K562 (cell line): Measurements from ENCODE around the gene KBTBD12. TPM values are rescaled to one million over a fixed set of nuclear protein-coding genes. Genes with fewer than 3 reads are reported as not detected.

Source experiments
- ARNT ChIP-seq, 2 experiments: fragments of 450-650 bp; IDR thresholded peaks; 2 replicates each; pipeline ENCODE4 v1.6.1; 2016; ENCODE audit warnings: mild to moderate bottlenecking in 1 of 2
- EP400 ChIP-seq: fragments of 450-650 bp; IDR thresholded peaks from 2 replicates; pipeline ENCODE4 v1.6.1; 2017; ENCODE audit warnings: antibody characterized with exemption, mild to moderate bottlenecking, moderate library complexity
- IRF9 ChIP-seq: fragments of 450-650 bp; IDR thresholded peaks from 2 replicates; pipeline ENCODE4 v1.6.1; 2016; ENCODE audit warnings: missing biosample characterization, missing genetic modification characterization
- NR2F6 ChIP-seq: fragments of 450-650 bp; formaldehyde crosslinking; IDR thresholded peaks from 2 replicates; pipeline ENCODE4 v1.4.0; 2020; ENCODE audit warnings: mild to moderate bottlenecking
- PHF8 ChIP-seq: fragments of 200-600 bp; sonication (generic); IDR thresholded peaks from 2 replicates; pipeline ENCODE4 v1.6.1; 2012; ENCODE audit warnings: mixed run types, mild to moderate bottlenecking, inconsistent platforms, low read length, moderate library complexity, borderline replicate concordance
- POU5F1 ChIP-seq: fragments of 150-350 bp; IDR thresholded peaks from 2 replicates; pipeline ENCODE4 v1.6.1; 2014; ENCODE audit warnings: borderline replicate concordance, low read length, low read depth, mild to moderate bottlenecking; ENCODE audit not compliant: partially characterized antibody
- SETDB1 ChIP-seq: IDR thresholded peaks from one replicate; pipeline ENCODE4 v1.6.1; 2012; ENCODE audit warnings: low read length, control low read depth, inconsistent platforms
- XRCC5 ChIP-seq: fragments of 200-400 bp; formaldehyde crosslinking; IDR thresholded peaks from 2 replicates; pipeline ENCODE4 v1.6.1; 2017; ENCODE audit warnings: low read depth, mild to moderate bottlenecking, low read length
- ZFX ChIP-seq: sonication (generic); formaldehyde crosslinking; IDR thresholded peaks from 2 replicates; pipeline ENCODE4 v1.8.0; 2022; ENCODE audit warnings: mild to moderate bottlenecking, missing genetic modification reagents, moderate library complexity
- ZNF140 ChIP-seq: fragments of 250-450 bp; sonication (Bioruptor Pico); IDR thresholded peaks from 2 replicates; pipeline ENCODE4 v1.8.0; 2021; ENCODE audit warnings: moderate library complexity, mild to moderate bottlenecking, inconsistent platforms
- ZNF324 ChIP-seq: fragments of 250-450 bp; sonication (Bioruptor Pico); IDR thresholded peaks from 2 replicates; pipeline ENCODE4 v1.4.0; 2020; ENCODE audit warnings: mild to moderate bottlenecking
- polyA plus RNA-seq, 8 experiments: library from polyadenylated mRNA; depleted of rRNA in 4 of 8; stranded (reverse) in 5 of 8; unstranded in 3 of 8; fragments of >200 nt; fragmentation: Nextera tagmentation in 2 of 8; fragmentation: Illumina TruSeq in 1 of 8; extraction: Ambion mirVana in 2 of 8; extraction: Trizol in 1 of 8; gene quantifications; 2 replicates each; pipeline versions ENCODE4 v1.2.1 to v1.2.3, GENCODE V29; 2011 to 2014; ENCODE audit warnings: inconsistent platforms in 1 of 8, missing spikeins in 1 of 8
- total RNA-seq, 7 experiments: library from RNA; depleted of rRNA in 6 of 7; stranded (reverse); fragments of >200 nt in 6 of 7; fragmentation: Illumina TruSeq in 2 of 7; extraction: Trizol in 2 of 7; gene quantifications; 2 replicates each; pipeline versions ENCODE4 v1.2.1 to v1.2.3, GENCODE V29; 2011 to 2021; ENCODE audit warnings: low replicate concordance in 1 of 7
- TF ChIP-seq, protein P1 (sequence below): fragments of 450-650 bp; IDR thresholded peaks from 2 replicates; pipeline ENCODE4 v1.6.1; 2016; ENCODE audit warnings: mild to moderate bottlenecking, moderate library complexity
- TF ChIP-seq, protein P2 (sequence below), 2 experiments: fragments of 450-650 bp in 1 of 2; sonication (generic) in 1 of 2; formaldehyde crosslinking in 1 of 2; IDR thresholded peaks in 1 of 2; conservative IDR thresholded peaks in 1 of 2; 2 replicates each; pipeline versions ENCODE4 v1.6.1 to v1.8.1; 2016 to 2023; ENCODE audit warnings: mild to moderate bottlenecking in 2 of 2, moderate library complexity in 2 of 2, inconsistent platforms in 1 of 2, missing genetic modification reagents in 1 of 2

The KBTBD12 gene
- total and polyA plus RNA-seq, 9 of the 15 experiments (the other 6 are each of a cell fraction or from before 2014, with no cell fraction given): not detected

GRCh38 chr3:128009952-128010846, 95.2 kb downstream of the KBTBD12 start (continued):
- TF ChIP-seq, protein P1, sequence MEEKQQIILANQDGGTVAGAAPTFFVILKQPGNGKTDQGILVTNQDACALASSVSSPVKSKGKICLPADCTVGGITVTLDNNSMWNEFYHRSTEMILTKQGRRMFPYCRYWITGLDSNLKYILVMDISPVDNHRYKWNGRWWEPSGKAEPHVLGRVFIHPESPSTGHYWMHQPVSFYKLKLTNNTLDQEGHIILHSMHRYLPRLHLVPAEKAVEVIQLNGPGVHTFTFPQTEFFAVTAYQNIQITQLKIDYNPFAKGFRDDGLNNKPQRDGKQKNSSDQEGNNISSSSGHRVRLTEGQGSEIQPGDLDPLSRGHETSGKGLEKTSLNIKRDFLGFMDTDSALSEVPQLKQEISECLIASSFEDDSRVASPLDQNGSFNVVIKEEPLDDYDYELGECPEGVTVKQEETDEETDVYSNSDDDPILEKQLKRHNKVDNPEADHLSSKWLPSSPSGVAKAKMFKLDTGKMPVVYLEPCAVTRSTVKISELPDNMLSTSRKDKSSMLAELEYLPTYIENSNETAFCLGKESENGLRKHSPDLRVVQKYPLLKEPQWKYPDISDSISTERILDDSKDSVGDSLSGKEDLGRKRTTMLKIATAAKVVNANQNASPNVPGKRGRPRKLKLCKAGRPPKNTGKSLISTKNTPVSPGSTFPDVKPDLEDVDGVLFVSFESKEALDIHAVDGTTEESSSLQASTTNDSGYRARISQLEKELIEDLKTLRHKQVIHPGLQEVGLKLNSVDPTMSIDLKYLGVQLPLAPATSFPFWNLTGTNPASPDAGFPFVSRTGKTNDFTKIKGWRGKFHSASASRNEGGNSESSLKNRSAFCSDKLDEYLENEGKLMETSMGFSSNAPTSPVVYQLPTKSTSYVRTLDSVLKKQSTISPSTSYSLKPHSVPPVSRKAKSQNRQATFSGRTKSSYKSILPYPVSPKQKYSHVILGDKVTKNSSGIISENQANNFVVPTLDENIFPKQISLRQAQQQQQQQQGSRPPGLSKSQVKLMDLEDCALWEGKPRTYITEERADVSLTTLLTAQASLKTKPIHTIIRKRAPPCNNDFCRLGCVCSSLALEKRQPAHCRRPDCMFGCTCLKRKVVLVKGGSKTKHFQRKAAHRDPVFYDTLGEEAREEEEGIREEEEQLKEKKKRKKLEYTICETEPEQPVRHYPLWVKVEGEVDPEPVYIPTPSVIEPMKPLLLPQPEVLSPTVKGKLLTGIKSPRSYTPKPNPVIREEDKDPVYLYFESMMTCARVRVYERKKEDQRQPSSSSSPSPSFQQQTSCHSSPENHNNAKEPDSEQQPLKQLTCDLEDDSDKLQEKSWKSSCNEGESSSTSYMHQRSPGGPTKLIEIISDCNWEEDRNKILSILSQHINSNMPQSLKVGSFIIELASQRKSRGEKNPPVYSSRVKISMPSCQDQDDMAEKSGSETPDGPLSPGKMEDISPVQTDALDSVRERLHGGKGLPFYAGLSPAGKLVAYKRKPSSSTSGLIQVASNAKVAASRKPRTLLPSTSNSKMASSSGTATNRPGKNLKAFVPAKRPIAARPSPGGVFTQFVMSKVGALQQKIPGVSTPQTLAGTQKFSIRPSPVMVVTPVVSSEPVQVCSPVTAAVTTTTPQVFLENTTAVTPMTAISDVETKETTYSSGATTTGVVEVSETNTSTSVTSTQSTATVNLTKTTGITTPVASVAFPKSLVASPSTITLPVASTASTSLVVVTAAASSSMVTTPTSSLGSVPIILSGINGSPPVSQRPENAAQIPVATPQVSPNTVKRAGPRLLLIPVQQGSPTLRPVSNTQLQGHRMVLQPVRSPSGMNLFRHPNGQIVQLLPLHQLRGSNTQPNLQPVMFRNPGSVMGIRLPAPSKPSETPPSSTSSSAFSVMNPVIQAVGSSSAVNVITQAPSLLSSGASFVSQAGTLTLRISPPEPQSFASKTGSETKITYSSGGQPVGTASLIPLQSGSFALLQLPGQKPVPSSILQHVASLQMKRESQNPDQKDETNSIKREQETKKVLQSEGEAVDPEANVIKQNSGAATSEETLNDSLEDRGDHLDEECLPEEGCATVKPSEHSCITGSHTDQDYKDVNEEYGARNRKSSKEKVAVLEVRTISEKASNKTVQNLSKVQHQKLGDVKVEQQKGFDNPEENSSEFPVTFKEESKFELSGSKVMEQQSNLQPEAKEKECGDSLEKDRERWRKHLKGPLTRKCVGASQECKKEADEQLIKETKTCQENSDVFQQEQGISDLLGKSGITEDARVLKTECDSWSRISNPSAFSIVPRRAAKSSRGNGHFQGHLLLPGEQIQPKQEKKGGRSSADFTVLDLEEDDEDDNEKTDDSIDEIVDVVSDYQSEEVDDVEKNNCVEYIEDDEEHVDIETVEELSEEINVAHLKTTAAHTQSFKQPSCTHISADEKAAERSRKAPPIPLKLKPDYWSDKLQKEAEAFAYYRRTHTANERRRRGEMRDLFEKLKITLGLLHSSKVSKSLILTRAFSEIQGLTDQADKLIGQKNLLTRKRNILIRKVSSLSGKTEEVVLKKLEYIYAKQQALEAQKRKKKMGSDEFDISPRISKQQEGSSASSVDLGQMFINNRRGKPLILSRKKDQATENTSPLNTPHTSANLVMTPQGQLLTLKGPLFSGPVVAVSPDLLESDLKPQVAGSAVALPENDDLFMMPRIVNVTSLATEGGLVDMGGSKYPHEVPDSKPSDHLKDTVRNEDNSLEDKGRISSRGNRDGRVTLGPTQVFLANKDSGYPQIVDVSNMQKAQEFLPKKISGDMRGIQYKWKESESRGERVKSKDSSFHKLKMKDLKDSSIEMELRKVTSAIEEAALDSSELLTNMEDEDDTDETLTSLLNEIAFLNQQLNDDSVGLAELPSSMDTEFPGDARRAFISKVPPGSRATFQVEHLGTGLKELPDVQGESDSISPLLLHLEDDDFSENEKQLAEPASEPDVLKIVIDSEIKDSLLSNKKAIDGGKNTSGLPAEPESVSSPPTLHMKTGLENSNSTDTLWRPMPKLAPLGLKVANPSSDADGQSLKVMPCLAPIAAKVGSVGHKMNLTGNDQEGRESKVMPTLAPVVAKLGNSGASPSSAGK: peak; percentile 41; the same call in 1 of the 2 replicates
- TF ChIP-seq ZNF324 (no peak), EP400 (peak; percentile 57), ARNT (IDR thresholded peaks at IDR 0.05) (no peak), IRF9 (peak; percentile 59; the same call in 1 of the 2 replicates), POU5F1 (no peak), PHF8 (no peak), ZNF140 (CRISPR knock-in tag) (no peak), ZFX (CRISPR knock-in tag) (no peak), NR2F6 (CRISPR knock-in tag) (no peak), SETDB1 (no peak), XRCC5 (no peak)
- TF ChIP-seq, protein P2, sequence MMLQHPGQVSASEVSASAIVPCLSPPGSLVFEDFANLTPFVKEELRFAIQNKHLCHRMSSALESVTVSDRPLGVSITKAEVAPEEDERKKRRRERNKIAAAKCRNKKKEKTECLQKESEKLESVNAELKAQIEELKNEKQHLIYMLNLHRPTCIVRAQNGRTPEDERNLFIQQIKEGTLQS (IDR thresholded peaks at IDR 0.05): peak; percentile 92
- TF ChIP-seq, protein P2 (CRISPR knock-in tag; conservative IDR thresholded peaks at IDR 0.05): no peak
